Measurements from ENCODE around the gene PLA2G2E.

The PLA2G2E gene

GRCh38 chr1:19926296-19927129 lies 3.1 kb upstream of the PLA2G2E start:
- DNase-seq = no peak

- no peak for DNase-seq
Measured at GRCh38 chr1:19925342-19926070, 2.1 kb upstream of the PLA2G2E start.

GRCh38 chr1:19923953-19924346 lies 533 bp upstream of the PLA2G2E start:
- no peak for DNase-seq

GRCh38 chr1:19922015-19922688 lies 1.3 kb downstream of the PLA2G2E start:
- DNase-seq = no peak

- no peak for DNase-seq
Measured at GRCh38 chr1:19921310-19921709, 2.1 kb downstream of the PLA2G2E start.

- DNase-seq = no peak
Measured at GRCh38 chr1:19920132-19920710, 3.2 kb downstream of the PLA2G2E start.

- peak; percentile 82 to 84 for DNase-seq
Measured at GRCh38 chr1:19918057-19918456, 5.4 kb downstream of the PLA2G2E start.

- no peak for DNase-seq
Measured at GRCh38 chr1:19910650-19911049, 12.8 kb downstream of the PLA2G2E start.

- DNase-seq = no peak
Measured at GRCh38 chr1:19909971-19910370, 13.4 kb downstream of the PLA2G2E start.

- DNase-seq = no peak
Measured at GRCh38 chr1:19909392-19909791, 14.0 kb downstream of the PLA2G2E start.

GRCh38 chr1:19907456-19907855 lies 16.0 kb downstream of the PLA2G2E start:
- no peak for DNase-seq

- no peak for DNase-seq
Measured at GRCh38 chr1:19903621-19904020, 19.8 kb downstream of the PLA2G2E start.

- DNase-seq = no peak
Measured at GRCh38 chr1:19901653-19902052, 21.8 kb downstream of the PLA2G2E start.

GRCh38 chr1:19894218-19894617 lies 29.2 kb downstream of the PLA2G2E start:
- DNase-seq = no peak

GRCh38 chr1:19893687-19894086 lies 29.7 kb downstream of the PLA2G2E start:
- no peak for DNase-seq

- DNase-seq = no peak
Measured at GRCh38 chr1:19892628-19893168, 30.7 kb downstream of the PLA2G2E start.

GRCh38 chr1:19892129-19892528 lies 31.3 kb downstream of the PLA2G2E start:
- no peak for DNase-seq

- DNase-seq = no peak
Measured at GRCh38 chr1:19889656-19890055, 33.8 kb downstream of the PLA2G2E start.

- no peak for DNase-seq
Measured at GRCh38 chr1:19888112-19888511, 35.3 kb downstream of the PLA2G2E start.

GRCh38 chr1:19885821-19886220 lies 37.6 kb downstream of the PLA2G2E start:
- no peak for DNase-seq

- no peak for DNase-seq
Measured at GRCh38 chr1:19884312-19884711, 39.1 kb downstream of the PLA2G2E start.

GRCh38 chr1:19882111-19883071 lies 41.0 kb downstream of the PLA2G2E start, which contains the start of gene OTUD3:
OTUD3 (plus strand) TSS chr1:19882395; CDS start chr1:19882514, 119 bp downstream.
- DNase-seq = peak; percentile 90 to 93
